Lower lobe of right lung (tissue), 2 donors: ENCODE results near the gene JMJD1C. TPM values are rescaled to one million over a fixed set of nuclear protein-coding genes. Genes with fewer than 3 reads are reported as not detected.

Source experiments
- ATAC-seq, 2 donors: fragments of 200-7000 bp; cut with Tn5 transposase; one replicate each; pipeline ENCODE4 v1.9.1; 2020 to 2022; ENCODE audit warnings: mild to moderate bottlenecking in 2 of 2, moderate library complexity in 2 of 2
- DNase-seq: peaks from one replicate; pipeline ENCODE4 v3.0.0-alpha.2; 2020
- H3K27ac ChIP-seq: fragments of 200-600 bp; one replicate; pipeline ENCODE4 v1.8.0; 2022
- H3K27me3 ChIP-seq: fragments of 200-600 bp; one replicate; pipeline ENCODE4 v1.8.0; 2022; ENCODE audit warnings: low read depth
- H3K36me3 ChIP-seq: fragments of 200-600 bp; one replicate; pipeline ENCODE4 v1.8.0; 2022; ENCODE audit warnings: mild to moderate bottlenecking
- H3K4me1 ChIP-seq: fragments of 200-600 bp; one replicate; pipeline ENCODE4 v1.8.0; 2022
- H3K4me3 ChIP-seq: fragments of 200-600 bp; one replicate; pipeline ENCODE4 v1.8.0; 2022; ENCODE audit warnings: mild to moderate bottlenecking
- H3K9me3 ChIP-seq: fragments of 200-600 bp; one replicate; pipeline ENCODE4 v1.8.0; 2022
- intact Hi-C: fragments of 100-400 bp; cut with DNase I; formaldehyde crosslinking; loops from one replicate; pipeline ENCODE4 v1.11.0; 2022
- total RNA-seq: library from RNA; stranded (reverse); fragmentation: NEBNext Ultra II Directional; extraction: Animal tissue kit (Norgen Biotek cat#: 25700); gene quantifications from one replicate; pipeline ENCODE4 v1.2.1, GENCODE V29; 2021
- TF ChIP-seq, protein P1 (sequence below): fragments of 200-600 bp; IDR thresholded peaks from one replicate; pipeline ENCODE4 v1.8.0; 2022; ENCODE audit warnings: antibody characterized with exemption, mild to moderate bottlenecking
- donor health status: DM: no; HTN: yes; CAD: no; lungs with severe emphysema.

The JMJD1C gene
- total RNA-seq, 1 donor from 2014 or later = 100.0 TPM

- DNase-seq = no peak
- Histone ChIP-seq H3K36me3 (peaks cover 94% of the 10 kb centered on the region), H3K4me3 (no peak overlapping the region), H3K9me3 (no peaks in the 10 kb centered on the region), H3K27me3 (no peaks in the 10 kb centered on the region), H3K27ac (no peak overlapping the region), H3K4me1 (no peaks in the 10 kb centered on the region)
- no peak for ATAC-seq
- intact Hi-C loops = no loop called here
- TF ChIP-seq, protein P1, sequence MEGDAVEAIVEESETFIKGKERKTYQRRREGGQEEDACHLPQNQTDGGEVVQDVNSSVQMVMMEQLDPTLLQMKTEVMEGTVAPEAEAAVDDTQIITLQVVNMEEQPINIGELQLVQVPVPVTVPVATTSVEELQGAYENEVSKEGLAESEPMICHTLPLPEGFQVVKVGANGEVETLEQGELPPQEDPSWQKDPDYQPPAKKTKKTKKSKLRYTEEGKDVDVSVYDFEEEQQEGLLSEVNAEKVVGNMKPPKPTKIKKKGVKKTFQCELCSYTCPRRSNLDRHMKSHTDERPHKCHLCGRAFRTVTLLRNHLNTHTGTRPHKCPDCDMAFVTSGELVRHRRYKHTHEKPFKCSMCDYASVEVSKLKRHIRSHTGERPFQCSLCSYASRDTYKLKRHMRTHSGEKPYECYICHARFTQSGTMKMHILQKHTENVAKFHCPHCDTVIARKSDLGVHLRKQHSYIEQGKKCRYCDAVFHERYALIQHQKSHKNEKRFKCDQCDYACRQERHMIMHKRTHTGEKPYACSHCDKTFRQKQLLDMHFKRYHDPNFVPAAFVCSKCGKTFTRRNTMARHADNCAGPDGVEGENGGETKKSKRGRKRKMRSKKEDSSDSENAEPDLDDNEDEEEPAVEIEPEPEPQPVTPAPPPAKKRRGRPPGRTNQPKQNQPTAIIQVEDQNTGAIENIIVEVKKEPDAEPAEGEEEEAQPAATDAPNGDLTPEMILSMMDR = no peak
Observed at GRCh38 chr10:63197344-63198092, 268.3 kb downstream of the JMJD1C start.

DNA sequence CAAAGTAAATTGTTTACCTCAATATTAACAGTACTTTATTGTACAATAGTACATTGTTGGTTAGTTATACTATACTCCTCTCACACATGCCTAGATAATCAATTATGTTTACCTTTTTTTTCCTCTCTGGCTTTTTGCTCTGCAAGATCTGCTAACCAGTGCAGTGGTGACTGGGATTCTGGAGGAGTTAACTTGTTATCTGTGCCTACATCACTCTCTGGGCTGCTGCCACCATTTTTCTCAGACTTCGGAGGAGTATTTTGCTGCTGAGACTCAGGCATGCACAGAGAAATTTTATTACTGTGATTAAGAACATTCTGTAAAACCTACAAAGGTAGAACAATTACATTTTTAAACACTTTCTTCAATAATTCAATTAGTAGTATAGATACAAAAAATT lies 273.0 kb downstream of the JMJD1C start:
- TF ChIP-seq, protein P1 = no peak
- no peak for ATAC-seq
- no peaks in the 10 kb centered on the region for H3K27me3 ChIP-seq
- H3K36me3 ChIP-seq = peaks cover 97% of the 10 kb centered on the region
- no peak for DNase-seq
- H3K27ac ChIP-seq = no peak overlapping the region
- no peaks in the 10 kb centered on the region for H3K9me3 ChIP-seq
- no peak overlapping the region for H3K4me3 ChIP-seq
- no peaks in the 10 kb centered on the region for H3K4me1 ChIP-seq
- intact Hi-C loops = no loop called here

GRCh38 chr10:63175534-63175933 lies 290.2 kb downstream of the JMJD1C start:
- intact Hi-C loops = no loop called here
- H3K9me3 ChIP-seq = no peaks in the 10 kb centered on the region
- H3K4me1 ChIP-seq = peaks cover 6% of the 10 kb centered on the region
- H3K27me3 ChIP-seq = no peaks in the 10 kb centered on the region
- ATAC-seq (no peak), DNase-seq (no peak)
- TF ChIP-seq, protein P1 = no peak
- peaks cover 88% of the 10 kb centered on the region for H3K36me3 ChIP-seq
- H3K27ac ChIP-seq = no peak overlapping the region
- no peak overlapping the region for H3K4me3 ChIP-seq

DNA sequence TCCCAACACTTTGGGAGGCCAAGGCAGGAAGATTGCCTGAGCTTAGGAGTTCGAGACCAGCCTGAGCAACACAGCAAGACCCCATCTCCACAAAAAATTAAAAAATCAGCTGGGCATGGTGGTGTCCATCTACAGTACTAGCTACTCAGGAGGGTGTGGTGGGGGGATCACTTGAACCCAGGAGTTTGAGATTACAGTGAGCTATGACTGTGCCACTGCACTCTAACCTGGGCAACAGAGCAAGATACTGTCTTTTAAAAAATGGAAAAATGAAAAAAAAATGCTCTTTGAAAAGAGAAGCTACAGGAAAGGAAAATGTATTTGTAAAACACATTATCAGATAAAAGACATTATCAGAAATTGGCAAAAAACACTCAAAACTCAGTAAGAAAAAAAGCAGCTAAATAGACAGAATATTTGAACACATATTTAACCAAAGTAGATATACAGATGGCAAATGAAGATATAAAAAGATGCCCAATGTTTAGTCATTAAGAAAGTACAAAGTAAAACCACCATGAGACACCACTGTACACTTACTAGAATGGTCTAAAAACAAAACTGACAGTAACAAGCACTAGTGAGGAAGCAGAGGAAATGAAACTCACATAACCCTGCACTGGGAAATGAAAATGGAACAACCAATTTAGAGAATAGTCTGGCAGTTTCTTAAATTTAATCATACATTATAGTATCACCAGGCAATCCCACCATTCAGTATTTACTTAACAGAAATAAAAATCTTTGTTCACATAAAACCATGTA lies 292.1 kb downstream of the JMJD1C start:
- intact Hi-C loops = no loop called here
- H3K36me3 ChIP-seq = peaks cover 79% of the 10 kb centered on the region
- H3K27ac ChIP-seq = no peak overlapping the region
- H3K4me3 ChIP-seq = no peak overlapping the region
- TF ChIP-seq, protein P1 = no peak
- no peak for DNase-seq
- H3K9me3 ChIP-seq = no peaks in the 10 kb centered on the region
- peaks cover 6% of the 10 kb centered on the region for H3K4me1 ChIP-seq
- no peaks in the 10 kb centered on the region for H3K27me3 ChIP-seq
- peak; percentile 56 to 65 for ATAC-seq

DNA sequence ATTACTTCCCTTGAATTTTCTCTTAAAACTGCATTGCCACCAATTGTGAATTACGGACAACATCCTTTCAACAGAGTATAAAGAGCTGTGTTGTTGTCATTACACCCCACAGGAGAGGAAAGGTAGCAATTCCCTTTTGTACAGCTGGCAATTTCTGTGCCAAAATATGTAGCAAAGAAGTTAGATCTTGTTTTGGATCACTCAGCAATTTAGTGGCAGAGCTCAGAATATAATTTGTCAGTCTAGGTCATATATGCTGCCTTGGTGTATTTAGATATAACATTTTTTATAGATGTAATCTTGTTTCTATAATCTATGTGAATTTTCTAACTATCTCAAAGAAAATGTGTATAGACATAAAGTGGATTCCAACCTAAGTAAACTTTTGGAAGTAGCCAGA lies 293.9 kb downstream of the JMJD1C start:
- H3K4me3 ChIP-seq = no peak overlapping the region
- H3K27ac ChIP-seq = no peak overlapping the region
- DNase-seq (no peak), ATAC-seq (no peak)
- H3K9me3 ChIP-seq = no peaks in the 10 kb centered on the region
- intact Hi-C loops = no loop called here
- H3K4me1 ChIP-seq = peaks cover 6% of the 10 kb centered on the region
- H3K27me3 ChIP-seq = no peaks in the 10 kb centered on the region
- H3K36me3 ChIP-seq = peaks cover 79% of the 10 kb centered on the region
- TF ChIP-seq, protein P1 = no peak
